ENCODE results near the gene ANKRD28.

GRCh38 chr3:15653321-15653720, 144.5 kb downstream of the ANKRD28 start:
- TF ChIP-seq TAF1 (IDR thresholded peaks at IDR 0.05; ENCODE audit: borderline replicate concordance, insufficient read depth, low read length) (no peak), POLR2AphosphoS5 (IDR thresholded peaks at IDR 0.05; ENCODE audit: low read depth, low read length) (no peak), REST (IDR thresholded peaks at IDR 0.05; ENCODE audit: insufficient read depth in 1 of 2, low read depth in 2 of 2, low read length in 2 of 2) (no peak)
